Activated T-cell treated with anti-CD3 and anti-CD28 coated beads for 1 hour (primary cell): ENCODE measurements around the gene COA1.
"Not testable (repeated sequence)": the region's sequence is repeated elsewhere in the genome, so short reads cannot be mapped to it uniquely, and the experiment has no call there.

Source experiments
- DNase-seq: peaks from one replicate; pipeline ENCODE4 v3.0.0-alpha.2; 2020; ENCODE audit warnings: low read depth

The COA1 gene

DNA sequence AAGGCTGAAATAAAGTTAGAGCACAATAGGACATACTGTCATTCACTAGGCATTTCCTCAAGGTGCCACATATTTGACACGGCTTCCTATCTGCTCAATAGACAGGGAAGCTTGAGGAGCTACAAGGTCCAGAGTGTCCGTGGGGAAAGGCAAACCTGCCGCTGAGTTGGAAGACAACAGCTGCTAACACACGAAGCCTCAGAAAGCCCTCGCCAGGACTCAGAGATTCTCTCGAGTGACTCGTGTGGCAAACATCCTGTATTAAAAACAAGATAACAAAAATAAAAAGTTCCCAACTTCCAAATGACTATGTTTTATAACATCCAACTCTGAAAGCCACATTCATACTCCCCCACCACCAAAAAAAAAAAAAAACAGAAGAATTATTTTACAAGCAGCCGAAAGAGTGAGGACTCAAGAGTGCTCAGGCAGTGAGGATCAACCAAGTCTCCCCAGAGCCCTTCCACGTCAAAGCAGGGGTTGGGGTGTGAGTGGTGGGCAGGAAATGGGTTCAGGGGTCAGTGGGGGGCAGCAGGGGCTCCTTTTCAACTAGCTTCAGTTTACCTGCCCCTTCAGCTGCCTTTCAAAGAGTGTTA, 78.8 kb downstream of the COA1 start:
- DNase-seq, result no peak

DNA sequence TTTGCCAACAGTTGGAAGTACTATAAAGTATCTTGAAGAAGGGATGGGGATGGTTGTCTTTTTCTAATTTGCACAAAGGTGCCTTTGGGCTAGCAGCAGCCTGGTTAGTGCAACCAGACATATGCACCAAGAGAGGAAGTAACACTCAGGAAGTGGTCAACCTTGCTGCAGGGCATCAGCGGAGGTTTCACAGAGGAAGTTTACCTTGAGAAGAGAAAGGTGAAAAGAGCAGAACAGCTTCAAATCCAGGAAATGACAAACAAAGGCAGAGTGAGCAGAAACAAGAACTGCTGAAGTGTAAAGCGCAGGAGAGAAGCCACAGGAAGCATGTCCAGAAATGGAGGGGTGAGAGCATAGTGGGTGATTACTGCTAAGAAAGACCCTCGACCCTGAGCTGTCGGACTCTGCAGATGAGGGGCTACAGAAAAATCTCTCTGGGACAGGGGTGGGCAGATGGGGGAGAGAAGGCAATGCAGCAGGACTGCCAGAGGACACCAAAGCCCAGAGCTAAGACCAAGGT, 79.5 kb downstream of the COA1 start:
- peak; percentile 41 for DNase-seq

DNA sequence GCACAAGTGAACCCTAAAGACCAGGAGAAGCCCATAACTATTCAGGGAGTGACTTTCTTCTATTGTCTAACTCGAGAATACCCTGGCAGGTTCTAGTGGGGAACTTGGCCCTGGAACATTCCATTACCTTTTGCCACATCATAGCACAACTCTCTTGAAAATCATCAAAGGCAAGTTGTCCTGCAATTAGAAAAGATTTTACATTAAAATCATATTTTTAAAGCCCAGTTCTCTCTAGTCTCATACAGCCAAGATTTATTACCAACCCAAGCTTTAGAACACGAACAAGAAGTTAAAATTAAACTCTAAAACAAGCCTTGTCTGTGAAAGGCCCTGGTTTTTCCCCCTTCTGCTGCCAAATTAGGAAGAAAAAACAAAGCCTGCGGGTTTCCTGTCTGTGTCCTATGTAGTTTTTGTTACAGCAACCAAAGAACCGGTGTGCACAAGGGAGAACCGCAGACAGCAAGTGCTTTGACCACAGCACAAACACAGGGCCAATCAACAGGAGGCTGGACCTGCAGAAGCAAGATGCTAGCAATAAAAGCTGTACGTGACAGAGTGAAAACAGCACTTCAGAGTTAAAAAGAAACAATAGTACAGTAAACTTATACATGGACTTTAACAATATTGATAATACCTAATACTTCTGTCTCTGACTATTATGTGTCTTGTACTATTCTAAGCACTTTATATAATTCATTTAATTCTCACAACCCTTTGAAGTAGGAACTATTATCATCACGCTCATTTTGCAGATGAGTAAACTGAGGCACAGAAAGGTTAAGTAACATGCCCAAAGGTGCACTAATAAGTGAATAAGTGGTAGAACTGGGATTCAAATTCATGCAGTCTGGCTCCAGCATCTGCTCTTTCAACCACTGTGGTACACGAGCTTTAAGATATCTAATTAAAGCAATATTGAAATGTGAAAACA, 80.6 kb downstream of the COA1 start:
- peak; percentile 42 for DNase-seq

DNA sequence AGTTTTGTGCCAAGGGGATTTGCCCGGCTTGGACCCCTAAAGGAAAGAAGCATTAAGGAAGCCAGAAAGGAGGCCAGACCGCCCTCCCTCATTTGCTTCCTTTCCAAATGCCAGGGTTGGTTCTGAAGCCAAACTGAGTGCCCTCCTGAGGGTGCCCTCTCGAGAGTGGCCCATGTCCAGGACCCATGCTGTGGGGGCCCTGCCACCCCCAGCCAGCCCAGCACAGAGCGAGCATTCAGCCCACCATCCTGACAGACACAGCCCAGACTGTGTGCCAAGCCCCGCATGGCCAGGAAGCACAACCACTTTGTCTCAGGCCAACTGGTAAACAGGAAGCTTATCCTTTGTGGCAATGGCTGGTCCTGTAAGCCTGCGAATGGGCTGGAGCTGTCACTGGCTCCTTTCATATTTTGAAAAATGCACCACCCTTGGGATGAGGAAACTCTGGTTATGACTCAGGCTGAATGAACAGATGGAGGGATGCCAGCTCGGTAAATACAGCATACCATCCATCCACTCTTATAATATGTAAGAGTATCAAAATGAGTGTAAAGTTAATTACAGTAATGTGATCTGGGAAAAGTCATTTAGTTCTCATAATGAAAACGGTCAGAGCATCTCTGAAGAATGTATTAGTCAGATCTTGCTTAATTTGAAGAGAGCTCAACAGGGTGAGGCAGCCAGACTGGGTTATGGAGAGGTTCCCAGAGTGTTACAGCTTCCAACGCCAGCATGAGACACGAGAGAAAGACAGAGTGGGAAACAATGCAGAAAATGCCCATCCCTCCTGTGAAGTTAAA, 81.5 kb downstream of the COA1 start:
- DNase-seq, result no peak

DNA sequence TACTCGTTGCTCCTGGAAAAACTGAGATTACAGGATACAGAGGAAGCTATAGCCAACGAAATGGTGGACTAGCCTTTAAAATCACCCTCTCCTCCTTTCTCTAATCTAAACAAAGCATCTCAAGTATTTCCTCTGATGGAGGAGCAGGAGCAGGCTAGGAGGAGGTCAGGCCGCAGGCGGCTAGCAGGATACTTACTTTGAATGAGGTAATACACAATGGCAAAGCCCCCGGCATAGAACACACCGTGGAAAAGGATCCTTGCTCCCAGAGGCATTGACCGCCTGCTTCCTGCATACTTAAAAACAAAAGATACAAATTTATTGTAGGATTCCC, 82.0 kb downstream of the COA1 start:
- DNase-seq, result no peak

DNA sequence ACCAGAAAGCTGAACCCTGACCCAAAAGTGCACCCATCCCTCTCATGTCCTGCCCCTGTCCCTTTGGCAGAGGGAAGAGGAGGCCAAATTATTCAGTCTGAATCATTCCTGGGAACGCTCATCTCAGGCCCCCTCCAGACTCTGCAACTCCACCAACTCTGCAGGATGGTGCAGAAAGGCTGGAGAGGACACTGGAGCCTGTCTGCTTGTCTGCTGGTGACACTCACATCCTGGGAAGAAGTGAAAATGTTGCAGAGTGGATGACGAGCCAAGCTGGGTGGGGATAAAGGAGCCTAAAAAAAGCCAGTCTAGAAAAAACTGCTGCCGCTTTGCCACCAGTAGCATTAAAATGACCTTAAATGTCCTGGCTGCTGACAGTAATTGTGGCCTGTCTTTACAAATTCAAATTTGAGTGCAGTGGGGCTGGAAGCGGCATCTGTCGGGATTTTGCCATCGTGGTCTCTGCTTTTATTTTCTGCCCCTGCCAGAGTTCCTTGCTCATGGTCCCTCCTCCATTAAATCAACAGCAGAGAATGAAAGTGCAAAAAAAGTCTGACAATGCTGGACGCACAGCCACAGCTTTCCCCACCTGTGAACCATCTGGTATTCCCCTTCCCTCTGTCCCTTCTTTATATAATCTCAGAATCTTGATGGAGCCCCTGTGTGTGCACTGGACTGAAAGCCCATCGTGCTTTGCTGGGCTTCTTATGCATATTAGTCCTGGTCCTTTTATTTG, 82.6 kb downstream of the COA1 start:
- DNase-seq, result no peak

DNA sequence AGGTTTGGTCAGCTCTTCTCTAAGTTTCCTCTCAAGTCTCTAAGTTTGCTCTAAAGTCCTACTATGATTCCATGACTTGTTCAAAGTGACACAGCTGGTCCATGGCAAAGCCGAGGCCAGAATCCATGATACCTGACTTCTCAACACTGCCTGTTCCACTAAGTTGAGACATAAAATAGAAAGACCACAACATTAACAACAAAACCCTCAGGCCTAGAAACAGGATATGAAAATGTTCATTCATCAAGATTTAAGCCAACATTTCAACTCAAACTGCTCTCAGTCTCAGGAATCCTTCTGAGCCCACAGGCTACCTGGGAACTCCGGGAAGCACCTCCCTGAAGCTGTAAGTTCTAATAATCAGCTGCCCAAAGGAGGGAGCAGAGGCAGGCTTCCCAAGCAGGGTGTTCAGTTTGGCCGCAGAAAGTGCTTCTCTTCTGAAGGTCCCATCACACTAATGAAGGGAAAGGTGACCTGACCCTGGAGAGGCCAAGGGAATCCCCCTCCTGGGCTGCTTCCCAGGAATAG, 83.6 kb downstream of the COA1 start:
- DNase-seq, result no peak

DNA sequence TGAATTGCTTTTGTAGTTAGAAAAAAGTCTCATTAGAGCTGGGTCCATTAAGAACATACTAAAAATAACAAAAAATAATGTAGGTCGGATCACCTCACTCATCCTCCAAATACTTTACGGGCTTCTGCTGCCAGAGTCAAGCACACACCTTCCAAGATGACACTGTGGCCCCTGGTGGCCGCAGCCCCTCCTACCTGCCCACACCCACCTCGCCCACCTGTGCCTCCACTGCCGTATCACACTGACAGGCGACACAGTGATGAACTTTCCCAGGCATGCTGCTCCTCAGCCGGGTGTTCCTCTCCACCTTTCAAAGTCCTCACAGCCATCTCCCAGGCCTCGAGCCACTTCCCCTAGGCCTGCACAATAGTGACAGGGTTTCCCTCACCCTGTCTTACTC, 85.5 kb downstream of the COA1 start:
- DNase-seq, result no peak

DNA sequence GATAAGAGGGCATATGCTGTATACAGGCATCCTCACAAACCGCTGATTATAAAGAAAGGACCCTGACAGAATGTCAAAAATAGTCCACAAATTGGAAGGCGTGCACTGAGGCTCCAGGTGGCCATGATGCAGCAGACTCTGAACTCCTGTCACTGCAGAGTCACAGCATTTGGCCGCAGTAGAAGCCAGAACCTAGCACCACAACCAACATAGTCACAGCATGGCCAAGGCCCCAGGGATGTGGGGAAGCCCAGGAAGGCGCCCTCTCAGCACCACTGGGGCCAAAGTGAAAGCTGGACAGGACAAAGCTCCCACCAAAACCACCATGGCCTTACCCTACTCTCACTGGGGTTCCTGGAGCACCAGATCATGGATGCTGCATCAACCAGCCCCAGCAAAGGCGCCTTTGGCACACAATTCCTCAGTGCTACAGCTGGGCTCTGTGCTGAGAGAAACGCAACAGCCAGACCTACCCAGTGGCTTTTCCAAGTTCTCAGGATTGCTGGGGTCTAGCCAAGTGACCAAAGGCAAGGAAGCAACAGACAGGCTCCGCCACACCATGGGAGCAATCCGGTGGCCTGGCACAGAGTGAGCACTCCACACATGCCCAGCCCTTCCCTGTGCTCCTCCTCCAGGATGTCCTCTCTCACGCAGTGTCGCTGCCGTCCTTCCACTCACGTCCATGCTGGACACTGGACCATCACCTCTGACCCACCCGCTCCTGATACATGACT, 86.3 kb downstream of the COA1 start:
- DNase-seq, result no peak

DNA sequence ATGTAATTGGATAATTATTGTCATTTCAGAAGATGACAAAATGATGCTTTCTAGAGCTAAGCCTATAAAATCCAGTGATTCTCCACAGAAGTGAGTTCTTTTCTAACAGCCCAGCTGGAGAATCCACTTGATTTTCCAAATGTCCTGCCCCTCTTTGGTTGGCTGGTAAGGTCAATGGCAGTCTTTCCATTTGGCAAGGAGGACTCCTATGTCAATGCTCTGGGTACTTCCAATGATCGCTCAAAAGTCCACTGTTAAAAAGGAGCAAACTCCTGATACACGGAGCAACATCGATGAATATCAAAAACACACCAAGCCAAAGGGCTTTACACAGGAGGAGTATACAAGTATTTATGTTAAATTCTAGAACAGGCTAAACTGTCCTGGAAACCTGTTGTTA, 88.6 kb downstream of the COA1 start:
- no peak for DNase-seq

DNA sequence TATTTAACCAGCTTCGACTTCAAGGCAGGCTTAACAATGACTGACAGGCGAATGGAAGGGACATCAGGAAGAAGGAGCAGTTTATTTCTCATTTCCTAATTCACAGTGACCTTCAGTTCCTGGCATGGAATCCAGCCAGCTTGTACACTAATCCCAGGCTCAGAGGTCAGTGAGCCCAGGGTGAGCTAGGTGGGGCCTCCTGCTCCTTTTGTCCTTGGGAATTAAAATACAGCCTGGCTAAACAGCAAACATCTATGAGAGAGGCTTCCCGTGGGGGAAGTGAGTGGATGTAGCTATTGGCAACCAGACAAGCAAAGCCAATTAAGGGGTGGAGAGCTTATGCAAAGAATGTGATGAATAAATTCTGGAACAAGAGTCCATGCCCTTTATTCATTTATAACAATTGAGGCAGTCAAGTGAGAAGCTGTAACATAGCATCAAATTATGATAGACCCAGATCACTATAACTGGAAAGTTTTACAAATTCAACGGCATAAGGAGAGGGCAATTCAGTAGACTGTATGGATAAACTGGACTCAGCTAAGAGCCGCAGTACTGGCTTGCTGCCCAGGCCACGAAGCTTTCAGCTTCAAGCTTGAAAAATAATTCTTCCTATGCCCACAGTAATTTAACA, 89.3 kb downstream of the COA1 start:
- DNase-seq, result no peak

DNA sequence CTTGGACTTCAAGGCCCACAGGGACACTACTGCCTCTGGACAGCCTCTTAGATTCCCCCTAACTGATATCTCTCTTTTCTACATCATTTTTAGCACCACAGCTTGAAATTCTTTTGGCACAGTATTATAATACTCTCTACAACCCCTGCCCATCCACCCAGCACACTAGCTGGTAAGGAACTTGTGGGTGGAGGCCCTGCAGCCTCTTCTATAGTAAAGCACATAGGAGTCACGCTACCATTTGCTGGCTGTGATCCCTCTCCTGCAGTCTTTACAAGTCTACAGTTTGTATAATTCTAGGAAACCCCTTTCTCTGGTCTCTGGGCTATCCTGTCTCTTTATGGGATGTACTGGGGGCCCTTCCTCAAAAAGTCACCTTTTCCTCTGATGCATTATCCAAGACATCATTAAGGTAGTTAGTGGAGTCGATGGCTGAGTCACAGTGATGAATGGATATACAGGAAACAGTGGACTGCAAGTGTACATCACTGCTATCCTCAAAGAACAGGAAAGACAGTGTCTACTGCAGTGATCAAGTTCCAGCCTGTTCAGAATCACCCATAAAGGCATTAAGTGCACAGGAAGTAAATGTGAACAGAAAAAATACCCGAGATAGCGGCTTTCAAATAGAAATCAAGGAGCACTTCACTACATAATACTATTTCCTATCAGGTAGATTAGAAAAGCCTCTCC, 92.1 kb downstream of the COA1 start:
- DNase-seq, result no peak

DNA sequence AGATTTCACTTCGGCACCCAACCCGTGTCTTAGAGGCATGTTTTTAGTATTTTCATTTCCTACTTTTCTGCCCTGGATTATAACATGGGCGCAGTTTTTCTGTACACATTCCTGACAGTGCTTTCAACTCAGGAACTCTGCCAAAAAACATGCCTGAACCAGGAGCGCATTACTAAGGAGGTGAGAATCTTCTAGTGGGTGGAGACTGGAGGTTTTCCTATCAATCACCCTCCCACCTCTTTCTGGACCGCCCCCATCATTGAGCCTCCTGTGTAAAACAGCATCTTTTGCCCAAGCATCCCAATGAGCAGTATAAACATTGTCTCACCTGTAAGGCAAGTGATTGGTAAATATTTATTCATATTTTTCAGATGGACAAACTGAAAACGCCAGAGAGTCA, 93.2 kb downstream of the COA1 start:
- no peak for DNase-seq

DNA sequence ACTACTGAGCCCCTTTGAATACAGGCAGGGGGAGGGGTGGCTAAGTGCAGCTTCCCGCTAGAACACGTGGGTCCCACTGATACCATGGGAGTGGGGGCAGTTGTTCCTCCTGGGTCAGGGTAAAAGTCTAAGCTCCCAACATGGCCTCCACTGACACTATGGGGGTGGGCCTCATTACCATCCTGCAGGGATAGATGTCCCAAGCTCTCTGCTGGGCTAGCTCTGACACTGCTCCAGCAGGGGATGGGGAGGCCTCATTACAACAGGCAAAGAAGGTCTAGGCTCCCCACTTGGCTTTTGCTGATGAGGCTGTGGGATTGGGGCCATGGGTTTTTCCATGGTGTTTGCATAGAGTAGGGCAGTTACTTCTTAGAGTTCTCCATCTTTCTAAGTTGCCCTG, 94.9 kb downstream of the COA1 start:
- DNase-seq, result no peak

DNA sequence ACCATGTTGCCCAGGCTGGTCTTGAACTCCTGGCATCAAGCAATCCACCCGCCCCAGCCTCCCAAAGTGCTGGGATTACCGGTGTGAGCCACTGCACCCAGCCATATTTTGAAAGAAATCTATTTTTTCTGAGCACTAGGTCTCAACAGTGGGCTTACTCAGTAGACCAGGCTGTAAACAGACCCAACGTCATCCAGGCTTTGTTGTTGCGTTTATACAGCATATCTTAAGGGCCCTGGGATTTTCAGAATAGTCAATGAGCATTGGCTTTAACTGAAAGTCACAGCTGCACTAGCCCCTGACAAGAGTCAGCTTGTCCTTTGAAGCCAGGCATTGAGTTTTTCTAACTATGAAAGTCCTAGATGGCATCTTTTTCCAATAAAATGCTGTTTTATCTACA, 96.6 kb downstream of the COA1 start:
- DNase-seq, result no peak

DNA sequence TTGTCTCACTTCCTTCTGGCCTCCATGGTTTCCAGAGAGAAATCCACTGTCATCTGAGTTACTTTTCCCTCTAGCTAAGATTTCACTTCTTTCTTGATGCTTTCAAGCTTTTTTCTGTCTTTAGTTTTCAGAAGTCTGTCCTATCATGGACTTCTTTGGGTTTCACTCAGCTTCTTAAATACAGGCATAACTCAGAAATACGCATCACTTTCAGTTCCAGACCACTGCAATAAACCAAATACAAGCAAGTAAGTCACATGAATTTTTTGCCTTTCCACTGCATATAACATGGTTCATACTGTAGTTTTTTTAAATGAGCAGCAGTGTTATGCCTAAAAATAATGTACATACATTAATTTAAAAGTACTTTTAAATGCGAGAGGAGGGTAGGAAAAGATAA, 97.8 kb downstream of the COA1 start:
- DNase-seq, result no peak

DNA sequence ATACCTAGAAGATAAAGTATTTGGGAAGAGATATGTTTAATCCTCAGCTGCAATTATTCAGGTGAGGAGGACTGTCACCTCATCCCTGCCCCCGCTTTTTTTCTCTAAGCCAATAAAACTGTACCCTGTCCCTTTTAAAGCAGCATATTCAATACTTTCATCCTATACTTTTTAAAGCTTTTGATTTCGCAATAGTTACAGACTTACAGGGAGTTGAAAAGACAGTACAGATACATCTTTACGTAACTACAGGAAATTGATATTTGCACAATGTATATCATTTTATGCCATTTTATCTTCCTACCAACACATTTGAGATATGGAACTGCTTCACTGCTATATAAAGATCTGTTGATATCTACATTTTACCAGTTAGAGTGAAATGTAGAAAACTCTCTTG, 98.8 kb downstream of the COA1 start:
- no peak for DNase-seq

DNA sequence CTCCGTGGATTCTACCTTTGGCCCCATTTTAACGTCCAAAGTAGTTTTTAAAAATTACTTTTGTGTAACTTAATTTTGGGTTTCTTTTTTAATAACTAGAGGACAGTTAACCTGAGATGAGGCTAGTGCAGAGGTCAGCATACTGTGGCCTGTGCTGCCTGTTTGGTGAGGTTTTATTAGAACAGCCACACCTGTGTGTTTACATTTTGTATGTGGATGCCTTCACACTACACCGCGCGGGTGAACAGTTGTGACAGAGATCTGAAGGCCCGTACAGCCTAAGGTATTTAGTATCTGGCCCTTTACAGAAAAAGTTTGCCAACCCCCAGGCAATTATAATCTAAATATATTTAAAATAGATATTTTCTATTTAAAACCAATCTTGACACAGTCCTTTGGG, 99.5 kb downstream of the COA1 start:
- no peak for DNase-seq

DNA sequence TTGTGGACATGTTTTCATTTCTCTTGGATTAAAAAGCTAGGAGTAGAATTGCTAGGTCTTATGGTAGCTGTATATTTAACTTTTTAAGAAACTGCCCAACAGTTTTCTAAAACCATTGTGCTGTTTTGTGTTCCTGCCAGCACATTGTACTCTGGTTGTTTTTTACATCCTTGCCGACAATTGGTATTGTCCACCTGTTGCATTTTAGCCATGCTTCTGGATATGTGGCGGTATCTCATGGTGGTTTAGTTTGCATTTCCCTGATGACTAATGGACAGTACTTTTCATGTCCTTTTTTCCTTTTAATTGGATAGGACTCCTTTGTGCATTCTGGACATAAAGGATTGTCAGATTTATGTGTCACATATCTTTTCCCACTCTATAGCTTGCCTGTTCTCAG, 100.9 kb downstream of the COA1 start:
- no peak for DNase-seq

DNA sequence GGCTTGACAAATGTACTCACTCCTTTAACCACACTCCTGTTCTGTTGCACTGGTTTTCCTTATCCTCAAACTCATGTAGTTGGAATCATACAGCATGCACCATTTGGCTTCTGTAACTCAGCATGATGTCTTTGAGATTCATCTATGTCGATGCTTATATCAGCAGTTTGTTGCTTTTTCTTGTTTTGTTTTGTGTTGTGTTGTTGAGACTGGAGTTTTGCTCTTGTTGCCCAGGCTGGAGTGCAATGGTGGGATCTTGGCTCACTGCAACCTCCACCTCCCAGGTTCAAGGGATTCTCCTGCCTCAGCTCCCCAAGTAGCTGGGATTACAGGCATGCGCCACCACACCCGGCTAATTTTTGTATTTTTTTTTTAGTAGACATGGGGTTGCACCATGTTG, 101.5 kb downstream of the COA1 start:
- DNase-seq, result not testable (repeated sequence)
